ENCODE measurements around the gene UBQLN3.

The UBQLN3 gene

DNA sequence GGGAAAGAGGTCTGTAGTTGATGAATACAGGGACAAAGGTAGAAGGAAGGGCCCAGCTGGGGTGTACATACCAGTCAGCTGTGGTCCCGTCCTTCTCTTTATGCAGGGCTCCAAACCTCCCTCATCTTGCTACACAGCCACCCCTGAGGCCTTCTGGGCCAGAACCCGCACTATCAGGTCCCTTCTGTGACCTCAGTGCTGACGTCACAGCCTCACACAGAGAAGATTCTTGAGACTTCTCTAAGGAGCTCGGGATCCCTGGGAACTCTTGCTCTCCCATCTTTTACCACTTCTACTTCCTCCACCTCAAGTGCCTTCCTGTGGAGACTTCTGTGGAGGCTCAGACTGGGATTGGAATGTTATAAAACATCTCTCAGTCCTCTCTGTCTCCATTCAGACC, at the start of gene UBQLN3:
Gene UBQLN3, minus strand, starts transcription at position 155 of the 400 bp plus-strand sequence. CDS start 399 bp downstream, outside the sequence.
- no peak for DNase-seq (ENCODE audit: low read depth in 2 of 2, low spot score in 1 of 2)

GRCh38 chr11:5557751-5558150, 48.0 kb upstream of the UBQLN3 start:
- no peak for DNase-seq (ENCODE audit: low read depth in 2 of 2, low spot score in 1 of 2)

GRCh38 chr11:5556596-5557188, 46.9 kb upstream of the UBQLN3 start:
- no peak for DNase-seq (ENCODE audit: low read depth in 2 of 2, low spot score in 1 of 2)

DNA sequence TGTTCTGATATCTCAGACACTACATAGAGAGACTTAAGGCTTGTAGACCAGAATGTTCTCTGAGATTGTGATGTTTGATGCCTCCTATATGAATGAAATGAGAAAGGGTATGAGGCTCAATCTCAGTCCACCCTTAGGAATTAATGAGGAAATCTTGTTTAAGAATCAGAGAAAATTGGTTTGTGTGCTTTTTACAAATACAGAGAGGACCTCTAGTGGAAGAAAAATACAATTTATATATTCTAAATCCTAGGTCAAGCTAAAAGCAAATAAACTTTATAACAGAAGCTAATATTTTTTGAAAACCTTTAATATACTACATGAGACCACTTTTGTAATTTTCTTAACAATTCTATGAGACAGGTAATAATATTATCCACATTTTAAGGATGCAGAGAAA, 43.6 kb upstream of the UBQLN3 start:
- no peak for DNase-seq (ENCODE audit: low read depth in 2 of 2, low spot score in 1 of 2)

DNA sequence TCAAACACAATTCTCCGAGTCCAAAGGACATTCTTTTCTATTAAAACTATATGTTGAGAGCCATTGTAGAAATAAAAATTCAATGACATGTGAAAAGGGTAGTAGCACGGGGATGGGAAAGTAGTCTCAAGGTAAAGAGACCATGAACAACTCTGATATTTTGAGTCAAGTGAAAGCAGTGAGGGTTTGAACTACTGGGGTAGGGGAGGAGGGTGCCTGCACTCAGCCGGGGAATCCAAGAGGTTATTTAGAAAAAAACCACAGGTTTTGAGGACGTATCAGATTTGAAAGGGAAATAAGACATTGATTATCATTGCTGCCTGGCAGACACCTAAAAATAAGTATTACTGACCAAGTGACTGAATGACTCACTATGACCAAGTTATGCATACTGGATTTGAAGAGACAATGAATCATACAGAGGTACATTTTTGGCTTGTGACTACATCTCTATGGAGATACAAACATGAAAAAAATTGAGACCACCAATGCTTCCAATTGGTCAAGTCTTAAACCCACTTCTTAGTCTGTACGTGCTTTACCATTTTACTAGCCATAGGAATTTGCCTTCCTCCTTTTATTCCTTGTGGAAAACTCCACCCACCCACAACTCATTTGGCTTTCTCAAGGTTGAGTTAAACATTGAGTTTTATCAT, 40.8 kb upstream of the UBQLN3 start:
- DNase-seq (ENCODE audit: low read depth in 2 of 2, low spot score in 1 of 2): no peak

- no peak for DNase-seq (ENCODE audit: low read depth in 2 of 2, low spot score in 1 of 2)
Measured at GRCh38 chr11:5548440-5548839, 38.7 kb upstream of the UBQLN3 start, which contains the start of gene OR52H1. OR52H1 (minus strand) TSS chr11:5548540; CDS start chr11:5545505, 3,035 bp downstream.

- DNase-seq (ENCODE audit: low read depth in 2 of 2, low spot score in 1 of 2): no peak
Measured at GRCh38 chr11:5547982-5548381, 38.2 kb upstream of the UBQLN3 start.

DNA sequence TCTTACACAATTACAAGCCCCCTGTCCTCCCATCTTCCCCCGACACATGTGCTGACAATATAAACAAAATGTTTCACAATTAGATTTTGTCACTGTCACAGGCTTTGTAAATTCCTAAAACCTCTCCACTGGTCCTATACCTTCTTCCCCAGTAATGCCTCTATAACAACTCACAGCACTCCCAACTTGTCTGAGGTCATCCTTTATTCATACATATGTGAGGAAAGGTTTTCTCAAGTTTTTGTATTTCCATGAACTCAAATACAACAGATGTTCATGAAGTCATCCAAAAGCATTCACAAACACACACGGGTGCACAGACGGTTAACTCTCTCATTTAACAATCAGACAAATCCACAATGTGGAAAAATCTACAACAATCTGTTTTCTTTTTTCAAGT, 36.7 kb upstream of the UBQLN3 start:
- DNase-seq (ENCODE audit: low read depth in 2 of 2, low spot score in 1 of 2): no peak

GRCh38 chr11:5541427-5541826, 31.7 kb upstream of the UBQLN3 start:
- DNase-seq (ENCODE audit: low read depth in 2 of 2, low spot score in 1 of 2): no peak

DNA sequence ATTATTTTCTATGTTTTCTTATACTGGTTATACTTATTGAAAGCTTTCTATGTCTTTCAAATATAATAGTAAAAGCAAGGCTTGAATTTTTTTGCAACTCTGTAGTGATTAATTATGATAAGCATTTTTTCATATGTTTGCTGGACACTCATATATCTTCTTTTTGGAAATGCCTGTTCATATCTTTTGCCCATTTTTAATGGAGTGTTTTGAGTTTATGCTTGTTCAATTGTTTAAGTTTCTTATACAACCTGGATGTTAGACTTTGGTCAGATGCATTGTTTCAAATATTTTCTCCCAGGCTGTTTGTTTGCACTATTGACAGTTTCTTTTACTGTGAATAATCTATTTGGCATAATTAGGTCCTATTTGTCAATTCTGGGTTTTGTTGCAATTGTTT, 26.7 kb upstream of the UBQLN3 start:
- DNase-seq (ENCODE audit: low read depth in 2 of 2, low spot score in 1 of 2): no peak

- DNase-seq (ENCODE audit: low read depth in 2 of 2, low spot score in 1 of 2): no peak
Measured at GRCh38 chr11:5534046-5534445, 24.3 kb upstream of the UBQLN3 start.

- no peak for DNase-seq (ENCODE audit: low read depth in 2 of 2, low spot score in 1 of 2)
Measured at GRCh38 chr11:5531053-5531831, 21.5 kb upstream of the UBQLN3 start.

DNA sequence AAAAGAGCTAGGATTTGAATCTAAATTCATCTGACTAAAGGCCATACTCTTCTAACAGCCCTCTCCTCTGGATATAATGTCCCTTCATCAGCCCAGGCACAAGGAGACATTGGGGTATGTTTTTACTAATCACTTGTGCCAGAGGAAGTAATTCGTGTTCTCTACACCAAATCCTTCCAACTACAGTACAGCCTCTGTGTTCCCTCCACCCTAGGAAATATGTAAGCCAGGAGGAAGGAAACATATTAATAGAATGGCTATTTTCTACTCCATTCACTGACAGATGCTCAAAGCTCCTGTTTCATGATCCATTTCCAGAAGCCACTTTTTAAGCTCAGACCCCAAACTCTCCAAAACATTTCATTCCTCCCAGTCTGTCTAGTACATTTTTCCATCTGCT, 18.7 kb upstream of the UBQLN3 start:
- DNase-seq (ENCODE audit: low read depth in 2 of 2, low spot score in 1 of 2): no peak

DNA sequence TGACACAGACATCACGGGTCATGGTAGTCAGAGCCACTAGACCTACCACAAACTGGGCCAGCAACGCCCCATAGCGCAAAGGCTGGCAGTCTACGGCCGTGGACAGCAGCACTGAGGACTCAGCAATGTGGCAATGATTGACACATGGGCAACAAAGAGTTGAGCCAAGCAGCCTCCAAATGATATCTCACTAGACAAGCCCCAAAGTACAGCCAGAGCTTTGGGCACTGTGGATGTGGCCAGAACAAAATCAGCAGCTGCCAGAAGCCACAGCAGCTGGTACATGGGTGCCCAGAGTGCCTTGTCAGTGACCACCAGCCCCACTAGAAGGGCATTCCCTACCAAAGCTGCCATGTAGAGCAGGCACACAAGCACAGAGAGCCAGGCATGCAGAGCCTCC, 18.0 kb upstream of the UBQLN3 start:
- no peak for DNase-seq (ENCODE audit: low read depth in 2 of 2, low spot score in 1 of 2)

DNA sequence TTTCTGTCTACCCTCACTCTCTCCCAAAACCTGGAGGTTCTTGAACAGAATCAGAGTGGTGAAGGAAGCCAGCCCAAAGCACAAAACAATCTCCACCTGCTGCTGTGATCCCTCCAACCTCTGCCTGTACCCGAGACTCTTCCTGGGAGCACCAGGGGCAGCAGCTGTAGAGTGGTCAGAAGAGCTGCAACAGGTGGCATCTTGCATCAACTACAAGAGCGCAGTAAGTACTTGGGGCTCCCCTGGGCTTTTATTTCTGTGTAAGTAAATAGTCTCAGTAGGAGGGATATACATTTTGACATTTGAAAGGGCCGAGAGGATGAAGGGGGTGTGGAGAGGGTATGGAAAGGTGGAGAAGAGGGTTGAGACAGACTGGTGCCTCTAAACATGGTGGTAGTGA, 15.0 kb upstream of the UBQLN3 start:
- no peak for DNase-seq (ENCODE audit: low read depth in 2 of 2, low spot score in 1 of 2)

DNA sequence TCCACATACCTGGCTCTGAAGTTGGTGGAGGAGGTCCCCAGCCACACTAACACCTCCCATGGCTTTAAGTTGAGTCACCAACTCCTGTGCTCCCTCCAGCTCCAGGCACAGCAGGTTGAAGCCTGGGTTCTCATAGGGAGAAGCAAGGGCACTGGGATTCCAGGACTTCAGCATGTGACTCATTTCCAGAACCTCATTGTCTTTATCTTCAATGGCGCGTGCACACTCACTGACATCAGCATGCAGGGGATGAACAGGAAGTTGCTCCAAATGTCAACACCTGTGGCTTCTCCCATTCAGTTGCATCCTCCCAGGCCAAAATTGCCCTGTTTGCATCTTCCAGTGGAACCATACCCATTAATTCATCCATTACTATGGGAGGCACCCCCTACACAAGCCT, 12.6 kb upstream of the UBQLN3 start:
- no peak for DNase-seq (ENCODE audit: low read depth in 2 of 2, low spot score in 1 of 2)

DNA sequence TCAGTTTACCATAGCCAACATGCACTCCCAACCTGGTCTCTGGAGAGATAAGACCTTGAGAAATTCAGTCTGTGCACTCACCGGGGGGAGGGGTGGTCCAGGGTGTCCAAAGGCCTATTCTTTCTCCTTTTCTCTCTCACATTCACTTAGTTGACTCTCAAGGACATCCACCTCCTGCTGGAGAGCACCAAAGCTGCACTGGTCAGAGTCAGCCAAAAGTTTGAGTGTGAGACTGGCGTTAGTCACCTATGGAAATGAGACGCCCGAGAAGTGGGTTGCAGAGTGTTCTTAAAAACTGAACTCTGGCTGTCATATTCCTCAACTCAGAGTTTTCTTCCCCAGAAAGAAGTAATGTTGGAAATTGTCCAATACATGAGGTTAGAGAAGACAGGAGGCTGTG, 11.8 kb upstream of the UBQLN3 start:
- DNase-seq (ENCODE audit: low read depth in 2 of 2, low spot score in 1 of 2): no peak

- DNase-seq (ENCODE audit: low read depth in 2 of 2, low spot score in 1 of 2): no peak
Measured at GRCh38 chr11:5516599-5516998, 6.8 kb upstream of the UBQLN3 start, which contains the start of gene UBQLNL. UBQLNL (minus strand) TSS chr11:5516699; CDS start chr11:5516441, 258 bp downstream.

GRCh38 chr11:5514841-5515240, 5.1 kb upstream of the UBQLN3 start:
- no peak for DNase-seq (ENCODE audit: low read depth in 2 of 2, low spot score in 1 of 2)

DNA sequence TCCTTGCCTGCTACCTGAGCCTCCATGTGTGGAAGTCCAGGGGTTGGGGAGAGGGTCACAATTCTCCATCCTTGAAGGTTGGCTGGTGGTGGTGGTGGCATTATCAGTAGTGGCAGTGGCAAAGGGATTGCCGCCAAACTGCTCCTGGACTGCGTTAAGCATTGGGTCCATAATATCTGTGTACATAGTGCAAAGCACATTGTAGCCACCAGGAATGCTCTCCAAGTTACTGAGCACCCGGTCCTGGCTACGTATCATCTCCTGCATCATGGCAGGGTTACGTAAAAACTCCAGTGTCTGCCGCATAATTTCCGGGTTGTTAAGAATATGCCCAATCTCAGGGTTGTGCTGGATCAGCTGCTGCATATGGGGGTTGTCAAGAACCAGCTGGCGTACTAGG, 1.2 kb downstream of the UBQLN3 start:
- DNase-seq (ENCODE audit: low read depth in 2 of 2, low spot score in 1 of 2): no peak

DNA sequence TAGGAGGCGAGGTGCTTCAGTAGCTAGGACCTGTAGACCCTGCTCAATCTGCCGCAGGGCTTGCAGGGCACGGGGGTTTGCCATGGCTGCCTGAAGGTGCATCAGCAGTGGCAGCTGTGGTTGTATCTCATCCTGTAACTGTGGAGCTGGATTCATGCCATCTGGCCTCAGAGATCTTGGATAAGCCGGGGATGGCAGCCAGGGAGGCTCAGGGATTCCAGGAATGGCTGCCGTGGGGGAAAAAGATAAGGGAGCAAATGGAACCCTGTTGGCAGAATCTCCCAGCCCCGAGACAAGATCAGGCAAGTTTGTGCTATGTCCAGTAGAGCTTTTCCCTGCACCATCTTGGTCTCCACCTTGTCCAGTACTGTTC, 1.8 kb downstream of the UBQLN3 start:
- no peak for DNase-seq (ENCODE audit: low read depth in 2 of 2, low spot score in 1 of 2)
